ENCODE data around the gene LYSMD4.
"Not testable (repeated sequence)": the region's sequence is repeated elsewhere in the genome, so short reads cannot be mapped to it uniquely, and the experiment has no call there.

The LYSMD4 gene

GRCh38 chr15:99733268-99734039 lies at the start of gene LYSMD4:
Gene LYSMD4 (minus strand): TSS chr15:99733437. CDS start chr15:99731999, 1,438 bp downstream.
- peak; percentile 98 for DNase-seq

- DNase-seq: not testable (repeated sequence)
These were observed 48.8 kb upstream of the LYSMD4 start for GRCh38 chr15:99782029-99782428.

- DNase-seq: no peak
These were observed 43.9 kb upstream of the LYSMD4 start for GRCh38 chr15:99777144-99777543.

- peak in 1 of 3 experiments; percentile 77 for DNase-seq
These were observed 31.3 kb upstream of the LYSMD4 start for GRCh38 chr15:99764522-99764921.

- DNase-seq: peak in 1 of 3 experiments; percentile 35
These were observed 30.6 kb upstream of the LYSMD4 start for GRCh38 chr15:99763827-99764226.

- DNase-seq: no peak
These were observed 29.1 kb upstream of the LYSMD4 start for GRCh38 chr15:99762288-99762687.

- peak; percentile 61 to 86 (median 77) for DNase-seq
These were observed 22.6 kb upstream of the LYSMD4 start for GRCh38 chr15:99755692-99756409.

- DNase-seq: peak in 2 of 3 experiments; percentile 18 to 62
These were observed 19.8 kb upstream of the LYSMD4 start for GRCh38 chr15:99753066-99753465.

- DNase-seq: no peak
These were observed 19.3 kb upstream of the LYSMD4 start for GRCh38 chr15:99752556-99752955.

- not testable (repeated sequence) for DNase-seq
These were observed 17.1 kb upstream of the LYSMD4 start for GRCh38 chr15:99750326-99750725.

GRCh38 chr15:99749386-99749785 lies 16.1 kb upstream of the LYSMD4 start:
- DNase-seq: no peak

GRCh38 chr15:99745370-99746086 lies 12.3 kb upstream of the LYSMD4 start:
- no peak for DNase-seq

GRCh38 chr15:99744142-99744541 lies 10.9 kb upstream of the LYSMD4 start:
- no peak for DNase-seq

GRCh38 chr15:99741835-99742234 lies 8.6 kb upstream of the LYSMD4 start:
- no peak for DNase-seq

GRCh38 chr15:99738021-99738847 lies 5.0 kb upstream of the LYSMD4 start:
- DNase-seq: no peak

- no peak for DNase-seq
These were observed 3.5 kb upstream of the LYSMD4 start for GRCh38 chr15:99736702-99737101.

GRCh38 chr15:99735868-99736267 lies 2.6 kb upstream of the LYSMD4 start:
- DNase-seq: no peak

GRCh38 chr15:99734575-99734974 lies 1.3 kb upstream of the LYSMD4 start:
- DNase-seq: peak; percentile 11 to 49 (median 24)

- DNase-seq: not testable (repeated sequence)
These were observed 729 bp upstream of the LYSMD4 start for GRCh38 chr15:99734040-99734291.

- peak in 2 of 3 experiments; percentile 64 to 74 for DNase-seq
These were observed 428 bp downstream of the LYSMD4 start for GRCh38 chr15:99732751-99733267.

- DNase-seq: peak in 1 of 3 experiments; percentile 64
These were observed 1.0 kb downstream of the LYSMD4 start for GRCh38 chr15:99732124-99732750.
